Measurements from ENCODE around the gene TOB2. TPM values are rescaled to one million over a fixed set of nuclear protein-coding genes. Genes with fewer than 3 reads are reported as not detected.

TOB2 gene
- total and polyA plus RNA-seq, 9 of the 15 experiments (the other 6 are each of a cell fraction or from before 2014, with no cell fraction given) = 3.3 to 20.5 (median 7.3) TPM

- TF ChIP-seq ZNF592 (IDR thresholded peaks at IDR 0.05) (no peak), RBM14 (IDR thresholded peaks at IDR 0.05; ENCODE audit: borderline replicate concordance, insufficient read depth, low read depth, low read length) (0 out of 2 replicates have a peak, but pooled peaks have one; percentile 31), NR2C2 (CRISPR knock-in tag; IDR thresholded peaks at IDR 0.05) (peak; percentile 77; the same call in 1 of the 2 replicates), NR2C2 (tag; IDR thresholded peaks at IDR 0.05) (peak; percentile 83), ZBTB7A (IDR thresholded peaks at IDR 0.05; ENCODE audit: borderline replicate concordance, control insufficient read depth, low read depth, low read length) (no peak; the same call in 1 of the 2 replicates), TEAD1 (CRISPR knock-in tag; IDR thresholded peaks at IDR 0.05) (peak in 1 of 2 experiments; percentile 90; a peak in 2 of 4 replicates), TFAP4 (CRISPR knock-in tag; IDR thresholded peaks at IDR 0.05; ENCODE audit: borderline replicate concordance) (peak; percentile 70), SMARCB1 (IDR thresholded peaks at IDR 0.05; ENCODE audit: insufficient read length, low read depth) (no peak), ZNF263 (CRISPR knock-in tag; IDR thresholded peaks at IDR 0.05; ENCODE audit: borderline replicate concordance) (peak; percentile 98), E2F6 (IDR thresholded peaks at IDR 0.05; ENCODE audit: borderline replicate concordance in 1 of 2, extremely low read depth in 1 of 2, insufficient read depth in 1 of 2, insufficient read length in 1 of 2, low read depth in 1 of 2, low read length in 1 of 2, poor library complexity in 1 of 2, severe bottlenecking in 1 of 2) (peak in 1 of 2 experiments; percentile 69), TBL1XR1 (IDR thresholded peaks at IDR 0.05; ENCODE audit: low read length in 2 of 2) (peak; percentile 72 to 79), ELK1 (CRISPR knock-in tag; IDR thresholded peaks at IDR 0.05) (no peak), ZNF445 (CRISPR knock-in tag; IDR thresholded peaks at IDR 0.05; ENCODE audit: low read depth) (no peak), SREBF2 (CRISPR knock-in tag; IDR thresholded peaks at IDR 0.05) (no peak), BCL6 (CRISPR knock-in tag; IDR thresholded peaks at IDR 0.05) (no peak), MAFK (IDR thresholded peaks at IDR 0.05; ENCODE audit: low read length) (0 out of 2 replicates have a peak, but pooled peaks have one; percentile 9), ZFP36 (IDR thresholded peaks at IDR 0.05; ENCODE audit: low read depth, low read length, partially characterized antibody) (peak; percentile 47), FIP1L1 (IDR thresholded peaks at IDR 0.05; ENCODE audit: low read depth, low read length, poor library complexity, severe bottlenecking) (peak; percentile 97), RBM17 (IDR thresholded peaks at IDR 0.05; ENCODE audit: borderline replicate concordance, low read depth, low read length) (no peak)
Observed at GRCh38 chr22:41446639-41447434, at the start of gene TOB2 (continued).

Data from K562 (cell line).